NCI-H226 (cell line): ENCODE data around the gene SLC35A2.
A peak's percentile ranks its signal among the peaks of the same experiment; 100 is the strongest.

ENCODE experiments used
- DNase-seq: peaks from one replicate; pipeline ENCODE4 v3.0.0-alpha.2; 2015

SLC35A2 gene

DNA sequence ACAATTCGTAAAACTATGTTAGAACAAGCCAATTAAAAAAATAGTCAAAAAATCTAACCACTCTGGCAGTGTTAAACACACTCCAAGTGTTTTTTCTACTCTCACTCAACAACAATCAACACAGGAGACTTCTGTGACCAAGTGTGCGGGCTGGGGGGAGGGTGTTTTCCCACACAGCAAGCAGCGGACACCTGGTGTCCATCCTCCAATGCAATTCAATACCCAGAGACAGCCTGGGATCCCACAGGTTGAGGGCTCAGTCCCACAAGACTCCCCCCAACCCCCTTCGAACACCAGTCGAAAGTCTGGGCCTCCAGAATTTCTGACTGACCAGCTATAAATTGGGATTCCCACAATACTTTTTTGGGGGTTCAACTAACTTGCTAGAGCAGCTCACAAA lies 15.7 kb upstream of the SLC35A2 start:
- no peak for DNase-seq

GRCh38 chrX:48924270-48924669 lies 12.8 kb upstream of the SLC35A2 start:
- DNase-seq, result no peak

- DNase-seq, result no peak
These were observed 12.3 kb upstream of the SLC35A2 start for GRCh38 chrX:48923771-48924170.

DNA sequence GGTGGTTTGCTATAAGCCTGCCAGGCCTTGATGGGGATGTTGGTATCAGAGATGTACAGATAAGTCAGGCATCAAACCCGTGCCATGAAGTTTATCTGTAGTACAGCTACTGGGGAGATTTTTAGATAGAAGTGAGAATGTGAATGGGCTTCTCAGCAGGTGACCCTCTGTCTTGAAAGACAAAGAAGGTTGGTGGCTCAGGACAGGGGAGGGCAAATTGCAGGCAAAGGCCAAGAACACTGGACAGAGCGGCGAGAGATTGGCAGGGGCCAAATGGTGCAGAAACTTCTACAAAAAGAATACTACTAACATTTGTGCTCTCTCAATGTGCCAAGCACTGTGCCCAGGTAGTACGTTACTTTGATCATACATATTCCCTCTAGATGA lies 9.3 kb upstream of the SLC35A2 start:
- DNase-seq, result no peak

DNA sequence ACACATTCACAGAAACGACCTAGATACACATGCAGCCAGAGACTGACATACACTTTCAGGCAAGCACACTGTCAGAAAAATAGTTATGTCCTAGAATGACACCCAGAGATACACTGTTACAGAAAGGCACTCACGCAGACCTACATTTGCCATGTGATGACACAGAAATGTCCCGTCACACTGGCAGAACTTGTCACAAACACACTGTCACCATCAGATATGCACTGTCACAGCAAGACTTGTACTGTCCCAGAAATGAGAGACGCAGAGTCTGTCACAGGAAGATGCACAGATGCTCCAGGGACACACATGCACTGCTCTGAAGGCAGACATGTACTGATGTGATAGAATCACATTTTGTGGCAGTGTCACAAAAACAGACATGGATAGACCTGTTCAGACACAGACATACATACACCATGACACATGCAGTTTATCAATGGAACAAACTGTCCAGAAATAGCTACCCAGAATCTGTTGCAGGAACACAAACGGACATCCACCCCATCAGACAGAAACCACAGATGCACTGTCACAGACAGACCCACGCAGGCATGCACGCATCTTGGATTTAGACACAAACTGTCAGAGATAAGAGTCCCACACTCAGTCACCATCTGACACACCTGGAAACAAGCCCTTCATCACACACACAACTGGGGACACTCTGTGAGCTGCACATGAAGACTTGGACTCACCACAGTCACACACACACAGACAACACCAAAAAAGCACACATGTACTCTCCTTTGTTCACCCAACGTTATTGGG lies 8.7 kb upstream of the SLC35A2 start:
- DNase-seq, result no peak

DNA sequence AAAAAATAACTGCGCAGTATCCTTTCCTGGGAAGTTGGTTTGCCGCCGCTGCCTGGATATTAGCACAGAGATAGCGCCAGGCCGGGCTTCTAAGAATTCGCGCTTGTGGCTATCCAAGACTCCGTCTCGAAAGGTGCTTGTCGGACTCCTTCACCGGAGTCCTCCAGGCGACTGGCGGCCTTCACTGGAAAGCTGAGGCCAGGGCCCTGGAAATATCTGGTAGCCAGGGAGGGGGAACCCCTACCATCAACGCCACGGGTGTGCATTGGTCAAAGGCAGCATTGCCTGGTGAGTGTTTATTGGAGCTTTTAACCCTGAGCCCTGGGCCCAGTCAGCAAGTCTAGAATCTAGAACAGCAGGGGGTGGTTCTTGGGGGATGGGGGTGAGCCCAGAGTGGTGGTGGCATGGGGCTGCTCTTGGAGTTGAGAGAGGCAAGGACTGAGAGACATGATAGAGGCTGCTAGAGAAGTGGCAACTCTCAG lies 8.0 kb upstream of the SLC35A2 start:
- DNase-seq, result no peak

DNA sequence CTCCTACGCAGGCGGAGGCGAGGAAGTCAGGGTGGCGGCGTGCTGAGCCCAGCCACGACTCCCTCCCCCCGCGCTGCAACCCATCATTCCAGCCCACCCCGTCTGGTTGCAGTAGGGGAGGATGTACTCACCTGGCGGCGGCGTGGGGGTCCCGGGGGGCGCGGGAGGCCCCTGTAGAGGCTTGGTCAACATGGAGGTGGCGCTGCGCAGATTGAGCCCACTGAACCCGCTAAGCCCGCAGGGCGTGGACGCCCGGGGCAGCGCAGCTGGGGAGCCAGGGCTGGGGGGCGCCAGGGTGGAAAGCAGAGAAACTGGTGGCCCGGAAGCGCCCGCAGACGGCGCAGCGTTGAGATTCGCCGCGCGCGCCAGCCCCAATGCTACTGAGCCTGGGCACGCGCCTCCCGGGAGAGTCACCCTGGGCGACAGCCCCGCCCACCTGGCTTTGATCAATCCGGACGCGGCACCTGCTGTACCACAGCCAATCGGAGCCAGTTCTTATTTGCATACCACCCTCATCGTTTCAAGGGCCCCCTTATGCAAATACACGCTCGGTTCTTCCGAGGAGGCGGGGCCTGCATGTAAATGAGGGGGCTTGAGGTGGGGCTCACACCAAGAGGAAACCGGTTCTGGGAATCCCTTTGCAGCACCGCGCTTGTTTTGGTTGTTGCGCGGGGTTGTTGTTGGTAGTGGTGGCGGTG lies 7.3 kb upstream of the SLC35A2 start, which contains the start of gene PIM2:
TSS of gene PIM2 (minus strand) at position 382 of the 698 bp plus-strand sequence. CDS start at position 192, 190 bp downstream.
- DNase-seq, result peak; percentile 83

- no peak for DNase-seq
These were observed 6.8 kb upstream of the SLC35A2 start for GRCh38 chrX:48918301-48918642.

GRCh38 chrX:48917139-48918001 lies 5.9 kb upstream of the SLC35A2 start:
- peak; percentile 55 for DNase-seq

DNA sequence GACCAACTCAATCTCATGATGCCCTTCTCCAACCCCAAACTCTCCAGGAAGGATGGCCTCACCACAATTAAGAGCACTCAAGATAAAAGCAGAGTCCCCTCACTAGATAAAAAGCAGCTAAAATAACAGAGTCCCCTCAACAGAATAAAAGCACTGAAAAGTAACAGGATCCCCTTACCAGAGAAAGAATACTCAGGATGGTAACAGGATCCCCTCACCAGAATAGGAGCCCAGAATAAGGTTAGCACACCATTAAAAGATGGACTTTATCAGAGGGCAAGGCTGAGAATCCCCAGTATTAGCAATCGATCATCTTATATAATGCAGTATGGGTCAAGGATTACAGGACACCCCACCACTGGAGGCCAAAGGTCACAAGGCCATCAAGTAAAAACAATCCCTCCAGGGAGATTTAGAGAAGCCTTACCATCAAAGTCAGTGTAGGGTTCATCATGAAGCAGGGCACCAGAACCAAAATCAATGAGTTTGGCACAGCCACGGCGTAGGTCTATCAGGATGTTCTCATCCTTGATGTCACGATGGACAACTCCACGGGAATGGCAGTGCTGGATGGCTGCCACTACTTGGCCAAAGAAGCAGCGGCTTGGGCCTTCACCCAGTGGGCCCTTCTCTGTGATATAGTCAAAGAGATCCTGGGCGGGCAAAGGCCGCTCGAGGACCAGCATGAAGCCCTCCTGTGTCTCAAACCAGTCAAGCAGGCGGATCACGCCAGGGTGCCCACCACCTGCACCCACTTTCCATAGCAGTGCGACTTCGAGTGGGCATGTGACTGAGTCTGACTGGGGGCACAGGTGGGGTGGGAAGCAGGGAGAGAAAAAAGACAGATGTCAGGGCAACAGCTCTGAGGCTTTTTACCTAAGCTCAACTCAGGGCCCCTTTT lies 3.4 kb upstream of the SLC35A2 start:
- DNase-seq, result no peak

GRCh38 chrX:48913605-48914366 lies 2.3 kb upstream of the SLC35A2 start:
- DNase-seq, result no peak

DNA sequence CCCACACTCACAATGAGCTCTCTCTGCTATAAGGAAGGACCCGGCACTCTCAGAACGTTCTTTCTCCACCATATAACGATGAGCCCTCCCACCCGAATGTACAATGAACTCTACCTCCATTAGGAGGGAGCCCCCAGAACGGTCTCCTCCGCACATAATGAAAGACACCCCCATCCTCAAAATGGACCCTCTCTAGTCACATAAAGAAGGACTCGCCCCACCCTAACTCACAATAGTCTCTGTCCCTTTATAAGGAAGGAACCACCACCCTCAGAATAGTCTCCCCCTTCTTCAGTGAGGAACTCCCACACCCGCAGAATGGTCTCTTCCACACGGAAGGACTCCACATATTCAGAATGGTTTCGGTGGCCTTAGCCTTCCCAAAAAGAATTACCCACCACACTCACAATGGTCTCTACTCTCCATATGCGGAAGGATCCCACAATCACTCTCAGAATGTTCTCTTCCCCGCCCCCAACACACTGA lies 477 bp downstream of the SLC35A2 start:
- no peak for DNase-seq

DNA sequence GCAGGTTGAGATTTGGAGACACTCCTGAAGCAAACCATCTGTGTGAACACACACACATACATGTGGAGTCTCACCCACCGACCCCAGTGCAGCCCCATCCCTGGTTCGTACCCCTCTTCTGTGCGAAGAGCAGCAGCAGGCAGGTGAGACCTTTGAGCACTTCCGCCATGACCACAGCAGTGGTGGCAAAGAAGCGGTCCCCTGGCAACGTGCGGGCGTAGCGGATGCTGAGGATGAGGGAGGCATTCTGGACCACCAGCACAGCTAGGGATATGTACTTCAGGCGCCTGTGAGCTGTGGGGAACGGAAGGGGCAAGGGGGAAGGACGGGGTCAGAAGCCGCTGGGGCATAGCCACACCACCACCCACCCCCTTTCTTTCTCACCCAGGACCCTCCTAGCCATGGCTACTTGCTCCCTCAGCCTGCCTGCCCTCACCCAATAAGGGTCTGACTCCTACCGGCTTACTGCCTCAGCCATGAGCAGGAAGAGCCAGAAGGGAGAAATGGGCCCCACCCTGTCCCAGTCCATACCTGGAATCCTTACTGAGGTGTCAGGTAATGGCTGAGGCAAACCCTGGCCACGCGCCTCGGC lies 1.6 kb downstream of the SLC35A2 start:
- no peak for DNase-seq

DNA sequence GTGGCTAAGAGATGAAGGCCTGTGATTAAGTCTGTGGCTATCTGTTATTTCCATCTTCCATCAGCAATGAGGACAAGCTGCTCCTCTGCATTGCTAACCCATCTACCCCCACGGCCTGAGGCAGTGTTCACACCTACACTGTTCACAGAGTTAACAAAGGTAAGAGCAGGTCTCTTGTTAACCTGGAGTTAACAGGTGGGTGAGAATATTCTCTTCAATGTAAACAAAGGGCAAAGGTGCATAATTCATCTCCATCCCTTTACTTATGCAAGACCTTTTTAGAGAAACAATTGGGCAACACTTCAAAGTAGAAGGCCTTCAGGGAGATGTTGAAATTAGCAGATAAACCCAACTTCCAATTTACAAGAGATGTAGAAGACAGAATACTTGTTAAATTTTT lies 2.8 kb downstream of the SLC35A2 start:
- no peak for DNase-seq

DNA sequence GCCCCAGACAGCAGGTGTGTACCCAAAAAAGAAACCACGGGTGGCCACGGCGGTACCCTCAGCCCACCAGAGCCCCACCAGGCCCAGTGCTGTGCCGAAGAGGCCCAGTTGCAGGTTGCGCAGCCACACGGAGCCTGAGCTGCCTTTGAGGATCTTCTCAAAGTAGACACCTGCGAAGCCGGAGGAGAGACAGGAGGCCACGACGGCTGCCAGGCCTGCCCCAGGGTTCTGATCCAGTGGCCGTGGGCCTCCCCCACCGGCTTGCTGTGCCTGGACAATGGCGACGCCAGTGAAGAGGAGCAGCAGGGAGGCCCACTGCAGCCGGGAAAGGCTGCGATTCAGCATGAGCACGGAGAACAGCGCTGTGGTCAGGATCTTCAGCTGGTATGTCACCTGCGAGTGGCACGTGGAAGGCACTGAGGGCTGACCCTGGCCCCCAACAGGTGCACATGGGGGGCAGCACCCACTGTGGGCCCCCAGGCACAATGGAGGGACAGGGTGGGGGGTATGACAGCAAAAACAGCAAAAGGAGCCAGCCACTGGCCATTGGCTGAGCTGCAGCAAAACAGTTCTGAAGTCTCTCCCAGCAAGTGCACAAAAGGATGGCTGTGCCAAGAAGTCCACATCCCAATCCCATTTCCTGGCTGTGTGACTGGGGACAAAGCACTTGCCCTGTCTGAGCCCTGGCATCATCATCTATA lies 6.2 kb downstream of the SLC35A2 start:
- no peak for DNase-seq

DNA sequence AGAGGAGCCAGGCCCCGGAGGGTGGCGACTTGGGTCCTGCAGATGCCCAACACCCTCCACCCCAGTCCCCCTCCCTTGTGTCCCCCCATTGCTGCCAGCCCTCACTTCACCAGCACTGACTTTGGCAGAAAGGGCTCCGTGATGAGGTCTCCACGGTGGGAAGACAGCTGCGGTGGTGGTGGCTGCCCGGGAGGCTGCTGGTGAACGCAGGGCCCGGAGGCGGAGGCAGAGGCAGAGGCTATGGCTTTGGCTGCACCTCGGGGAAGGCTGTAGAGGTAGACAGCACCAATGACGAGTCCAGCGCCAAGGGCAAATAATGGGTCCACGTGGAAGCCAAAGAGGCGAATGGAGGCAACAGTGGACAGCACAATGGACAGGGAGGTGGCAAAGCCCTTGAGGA lies 6.8 kb downstream of the SLC35A2 start:
- DNase-seq, result no peak

GRCh38 chrX:48904180-48904579 lies 7.3 kb downstream of the SLC35A2 start:
- DNase-seq, result no peak

DNA sequence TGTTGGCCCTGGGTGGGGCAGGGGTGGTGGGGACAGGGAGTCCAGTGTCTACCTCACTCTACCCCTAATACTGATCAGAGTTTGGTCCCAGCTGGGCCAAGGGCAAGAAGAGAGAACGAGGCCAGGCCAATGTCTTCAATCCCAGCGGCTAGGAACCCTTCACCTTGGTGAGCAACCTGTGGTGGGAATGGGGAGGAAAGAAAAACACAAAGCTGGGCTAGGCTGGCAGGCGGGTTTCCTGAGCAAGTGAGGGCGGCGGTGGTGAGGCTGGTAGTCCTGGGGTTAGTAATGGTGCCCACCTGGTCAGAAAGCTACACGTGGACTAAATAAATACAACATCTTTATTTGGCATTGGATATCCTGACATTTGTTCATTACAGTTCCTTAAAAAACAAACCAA lies 8.2 kb downstream of the SLC35A2 start:
- no peak for DNase-seq

DNA sequence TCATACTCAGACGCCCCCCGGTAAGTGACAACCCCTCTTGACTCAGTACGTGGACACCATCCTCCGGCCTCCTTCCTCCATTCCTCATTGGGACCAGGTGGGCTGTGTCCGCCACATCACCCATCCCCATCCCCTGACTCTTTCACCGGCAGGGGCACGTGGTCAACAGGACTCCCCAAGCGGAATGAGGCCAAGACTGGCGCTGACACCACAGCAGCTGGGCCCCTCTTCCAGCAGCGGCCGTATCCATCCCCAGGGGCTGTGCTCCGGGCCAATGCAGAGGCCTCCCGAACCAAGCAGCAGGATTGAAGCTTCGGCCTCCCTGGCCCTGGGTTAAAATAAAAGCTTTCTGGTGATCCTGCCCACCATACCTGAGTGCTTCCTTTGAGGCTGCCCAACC lies 8.7 kb downstream of the SLC35A2 start:
- no peak for DNase-seq

DNA sequence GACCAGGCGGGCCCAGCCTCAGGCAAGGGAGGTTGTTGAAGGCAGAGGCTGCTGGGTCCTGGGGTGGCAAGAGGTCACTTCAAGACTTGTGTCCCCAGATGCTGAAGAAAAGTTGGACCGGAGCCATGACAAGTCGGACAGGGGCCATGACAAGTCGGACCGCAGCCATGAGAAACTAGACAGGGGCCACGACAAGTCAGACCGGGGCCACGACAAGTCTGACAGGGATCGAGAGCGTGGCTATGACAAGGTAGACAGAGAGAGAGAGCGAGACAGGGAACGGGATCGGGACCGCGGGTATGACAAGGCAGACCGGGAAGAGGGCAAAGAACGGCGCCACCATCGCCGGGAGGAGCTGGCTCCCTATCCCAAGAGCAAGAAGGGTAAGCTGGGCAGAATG lies 9.3 kb downstream of the SLC35A2 start:
- DNase-seq, result no peak
